ENCODE data around the gene TRMT11.

TRMT11 gene

DNA sequence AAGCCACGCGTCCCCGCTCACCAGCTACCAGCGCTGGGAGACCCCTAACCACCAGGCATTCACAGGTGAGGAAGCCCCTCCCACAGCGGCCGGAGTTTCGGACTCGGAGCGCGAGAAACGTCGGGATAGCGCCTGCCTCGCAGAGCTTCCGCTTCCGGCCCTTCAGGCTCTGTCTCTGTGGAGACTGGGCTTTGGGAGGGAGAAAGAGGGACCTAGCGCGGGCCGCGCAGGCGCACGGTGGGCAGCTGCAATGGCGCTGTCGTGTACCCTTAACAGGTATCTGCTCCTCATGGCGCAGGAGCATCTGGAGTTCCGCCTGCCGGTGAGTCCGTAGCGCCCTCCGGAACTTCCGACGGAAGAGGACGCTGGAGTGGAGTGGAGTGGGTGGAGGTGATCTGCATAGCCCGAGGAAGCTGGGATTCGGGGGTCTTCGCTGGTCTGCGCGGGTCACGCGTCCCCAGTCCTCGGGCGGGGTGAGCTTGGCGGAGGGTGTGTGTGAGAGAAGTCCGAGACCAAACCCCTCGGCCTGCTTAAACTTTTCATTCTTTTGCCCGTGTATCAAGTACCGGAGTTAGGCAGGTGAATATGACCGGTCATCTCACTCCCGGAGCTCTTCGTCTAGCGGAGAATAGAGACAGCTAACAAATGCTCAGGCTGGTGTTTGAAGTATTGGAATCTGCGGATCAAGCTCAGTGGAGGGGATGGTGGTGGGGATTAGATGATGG, at the start of gene TRMT11:
TRMT11 (plus strand) TSS at position 240 of the 725 bp plus-strand sequence; CDS start at position 251, 11 bp downstream.
- peak within 1 kb of the TSS; percentile 76 to 87 for H3K27ac ChIP-seq
- peak; percentile 91 for DNase-seq (ENCODE audit: low spot score)
- H3K4me3 ChIP-seq = peak within 1 kb of the TSS; percentile 89
- TF ChIP-seq, protein P1, sequence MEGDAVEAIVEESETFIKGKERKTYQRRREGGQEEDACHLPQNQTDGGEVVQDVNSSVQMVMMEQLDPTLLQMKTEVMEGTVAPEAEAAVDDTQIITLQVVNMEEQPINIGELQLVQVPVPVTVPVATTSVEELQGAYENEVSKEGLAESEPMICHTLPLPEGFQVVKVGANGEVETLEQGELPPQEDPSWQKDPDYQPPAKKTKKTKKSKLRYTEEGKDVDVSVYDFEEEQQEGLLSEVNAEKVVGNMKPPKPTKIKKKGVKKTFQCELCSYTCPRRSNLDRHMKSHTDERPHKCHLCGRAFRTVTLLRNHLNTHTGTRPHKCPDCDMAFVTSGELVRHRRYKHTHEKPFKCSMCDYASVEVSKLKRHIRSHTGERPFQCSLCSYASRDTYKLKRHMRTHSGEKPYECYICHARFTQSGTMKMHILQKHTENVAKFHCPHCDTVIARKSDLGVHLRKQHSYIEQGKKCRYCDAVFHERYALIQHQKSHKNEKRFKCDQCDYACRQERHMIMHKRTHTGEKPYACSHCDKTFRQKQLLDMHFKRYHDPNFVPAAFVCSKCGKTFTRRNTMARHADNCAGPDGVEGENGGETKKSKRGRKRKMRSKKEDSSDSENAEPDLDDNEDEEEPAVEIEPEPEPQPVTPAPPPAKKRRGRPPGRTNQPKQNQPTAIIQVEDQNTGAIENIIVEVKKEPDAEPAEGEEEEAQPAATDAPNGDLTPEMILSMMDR (IDR thresholded peaks at IDR 0.05) = no peak

DNA sequence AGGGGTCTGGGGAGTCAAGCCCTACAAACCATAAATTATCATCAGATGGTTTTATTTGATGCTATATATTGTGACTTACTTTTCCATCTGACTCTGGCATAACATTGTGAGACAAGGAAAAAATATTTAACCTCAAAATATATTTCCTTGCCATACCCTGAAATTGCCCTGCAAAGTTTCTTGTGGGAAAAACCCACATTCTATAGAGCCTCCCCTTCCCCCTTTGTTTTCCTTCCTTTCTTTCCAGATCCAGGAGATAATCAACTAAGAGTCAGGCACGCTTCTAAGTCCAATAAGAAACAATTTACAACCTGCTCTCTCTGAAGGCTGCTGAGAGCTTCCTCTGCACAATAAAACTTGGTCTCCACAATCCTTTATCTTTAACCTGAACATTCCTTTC, 47.3 kb upstream of the TRMT11 start:
- TF ChIP-seq, protein P1 (IDR thresholded peaks at IDR 0.05) = no peak
- DNase-seq (ENCODE audit: low spot score) = no peak
- H3K27ac ChIP-seq = no peak overlapping the region

DNA sequence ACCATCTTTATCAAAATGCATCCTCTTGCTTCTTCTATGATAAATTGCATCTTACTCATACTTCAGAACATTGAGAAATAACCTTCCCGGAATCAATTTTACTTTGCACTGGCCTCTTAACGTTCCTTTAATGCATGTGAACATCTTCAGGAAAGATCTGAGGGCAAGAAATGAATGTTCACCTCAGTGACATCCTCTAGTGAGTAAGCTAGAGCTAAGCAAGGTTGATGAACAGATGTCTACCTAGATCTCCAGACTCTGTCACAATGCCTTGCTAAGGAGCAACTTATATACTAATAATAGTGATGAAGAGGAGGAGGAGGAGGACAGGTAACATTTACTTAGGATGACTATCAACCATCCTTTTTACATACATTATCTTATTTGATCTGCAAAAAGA, 46.5 kb upstream of the TRMT11 start:
- H3K4me3 ChIP-seq = no peak overlapping the region
- H3K27ac ChIP-seq = no peak overlapping the region
- TF ChIP-seq, protein P1 (IDR thresholded peaks at IDR 0.05) = no peak
- no peak for DNase-seq (ENCODE audit: low spot score)

More for the DNA sequence above, 47.3 kb upstream of the TRMT11 start:
- H3K4me3 ChIP-seq = no peak overlapping the region

DNA sequence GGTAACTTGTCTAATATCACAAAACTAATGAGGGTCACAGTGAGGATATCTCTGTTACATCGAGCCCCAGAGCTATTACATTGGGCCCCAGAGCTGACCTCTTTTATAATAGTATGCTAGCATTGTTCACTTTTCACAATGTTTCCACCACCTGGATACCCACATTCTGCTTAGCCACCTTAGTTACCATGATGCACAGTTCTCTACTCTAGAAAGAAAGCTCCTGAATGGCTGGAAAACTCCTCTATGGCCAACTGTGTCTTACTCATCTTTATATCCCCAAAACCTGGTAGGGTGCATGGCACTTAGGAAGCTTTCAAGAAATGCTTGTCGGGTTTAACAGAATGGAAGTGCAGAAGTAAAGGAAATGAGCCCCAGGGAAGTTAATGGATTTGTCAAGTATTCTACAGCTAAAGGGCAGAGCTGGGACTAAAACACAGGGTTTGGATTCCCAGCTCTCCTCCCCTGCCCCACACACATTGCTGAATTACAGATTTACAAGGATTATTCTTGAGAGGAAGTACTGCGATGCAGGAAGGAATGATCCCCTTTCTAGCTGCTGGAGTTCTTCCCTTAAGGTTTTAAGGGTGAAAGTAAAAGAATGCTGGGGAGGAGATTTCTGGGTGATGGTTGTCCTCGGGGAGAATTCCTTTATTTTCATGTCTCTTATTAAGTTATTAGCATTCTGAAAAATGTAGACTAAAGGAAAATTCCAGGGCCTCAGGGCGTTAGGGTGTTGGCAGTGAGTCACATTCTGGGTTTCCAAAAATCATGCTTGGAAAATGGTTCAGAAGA, 45.9 kb upstream of the TRMT11 start:
- no peak for DNase-seq (ENCODE audit: low spot score)
- TF ChIP-seq, protein P1 (IDR thresholded peaks at IDR 0.05) = no peak
- Histone ChIP-seq H3K4me3 (no peak overlapping the region), H3K27ac (peak overlapping the region in 1 of 2 donors; percentile 33)

DNA sequence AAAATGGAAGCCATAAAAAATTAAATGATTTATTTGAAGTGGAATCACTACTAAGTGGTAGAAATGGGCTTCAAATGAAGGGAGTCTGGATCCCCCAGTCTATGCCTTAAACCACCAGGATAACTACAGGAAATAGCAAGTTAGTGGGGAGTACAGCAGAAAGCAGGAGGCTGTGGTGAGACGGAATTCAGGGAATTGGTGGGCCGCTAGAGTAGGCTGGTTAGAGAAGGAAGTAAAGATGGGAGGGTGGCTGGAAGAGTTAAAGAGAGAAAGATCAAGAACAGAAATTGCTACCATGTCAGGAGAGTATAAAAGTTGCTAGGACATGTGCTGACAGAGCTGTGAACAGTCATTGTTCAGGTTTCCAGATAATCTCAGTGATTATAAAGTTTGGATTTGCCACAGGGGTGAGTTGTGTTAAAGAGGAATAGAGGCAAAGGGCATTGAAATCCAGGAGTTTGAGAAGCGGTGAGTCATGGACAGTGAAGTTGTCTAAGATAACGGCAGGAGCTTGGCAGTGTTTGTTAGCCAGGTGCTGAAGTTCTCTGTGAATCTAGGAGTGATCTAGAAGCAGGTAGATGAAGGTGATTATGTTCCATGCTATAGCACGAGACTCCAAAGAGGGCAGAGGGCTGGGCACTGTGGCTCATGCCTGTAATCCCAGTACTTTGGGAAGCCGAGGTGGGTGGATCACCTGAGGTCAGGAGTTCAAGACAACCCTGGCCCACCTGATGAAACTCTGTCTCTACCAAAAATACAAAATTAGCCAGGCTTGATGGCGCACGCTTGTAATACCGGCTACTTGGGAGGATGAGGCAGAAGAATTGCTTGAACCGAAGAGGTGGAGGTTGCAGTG, 43.4 kb upstream of the TRMT11 start:
- Histone ChIP-seq H3K4me3 (no peak overlapping the region), H3K27ac (no peak overlapping the region)
- no peak for DNase-seq (ENCODE audit: low spot score)
- TF ChIP-seq, protein P1 (IDR thresholded peaks at IDR 0.05) = no peak

DNA sequence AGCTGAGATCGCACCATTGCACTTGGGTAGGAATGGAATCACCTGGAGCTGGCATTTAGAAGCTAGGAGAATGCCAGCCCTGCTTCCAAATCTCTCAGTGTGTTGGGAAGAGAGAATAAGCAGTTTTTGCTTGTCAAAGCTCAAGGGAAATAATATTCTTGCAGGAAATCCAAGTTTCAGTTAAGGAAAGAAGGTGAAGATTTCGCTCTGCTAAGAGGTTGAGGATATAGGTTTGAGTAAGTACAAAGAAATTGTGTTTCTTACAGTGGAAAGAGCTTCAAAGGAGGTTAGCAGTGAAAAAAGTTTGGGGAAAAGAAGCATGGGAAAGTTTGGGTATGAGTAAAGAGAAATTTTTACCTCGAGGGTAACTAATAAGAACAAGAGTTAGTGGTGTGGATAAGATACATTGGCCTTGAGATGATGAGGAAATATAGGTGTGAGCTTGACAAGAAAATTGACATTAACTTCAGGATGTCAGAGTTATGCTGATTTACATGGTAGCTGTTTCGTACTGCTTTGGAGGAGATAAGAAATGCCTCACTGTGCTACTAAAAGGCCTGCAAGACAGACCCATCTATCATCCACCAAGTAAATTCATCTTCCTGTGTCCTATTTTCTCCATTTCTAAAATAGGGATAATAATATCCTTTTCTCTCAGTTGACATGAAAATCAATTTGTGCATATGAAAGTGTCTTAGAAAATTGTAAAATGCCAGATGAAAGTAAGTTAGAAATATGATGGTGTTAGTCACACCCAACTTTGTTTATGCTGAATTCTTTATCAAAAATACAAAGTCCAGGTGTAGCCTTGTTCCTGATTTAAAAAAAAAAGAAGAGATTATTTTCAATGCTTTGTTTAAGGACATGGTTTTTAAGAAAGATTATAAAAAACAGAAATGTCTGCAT, 42.6 kb upstream of the TRMT11 start:
- TF ChIP-seq, protein P1 (IDR thresholded peaks at IDR 0.05) = no peak
- H3K4me3 ChIP-seq = no peak overlapping the region
- no peak for DNase-seq (ENCODE audit: low spot score)
- peak overlapping the region; percentile 42 to 46 for H3K27ac ChIP-seq

Data from coronary artery (tissue), 2 donors.